ENCODE results near the gene ZFP30. TPM values are rescaled to one million over a fixed set of nuclear protein-coding genes. Genes with fewer than 3 reads are reported as not detected.

The ZFP30 gene
- total and polyA plus RNA-seq, 2 experiments from 2014 or later: 2.1 to 6.3 TPM

GRCh38 chr19:37699057-37699456, 43.8 kb upstream of the ZFP30 start (continued):
- no peak for TF ChIP-seq EZH2 (IDR thresholded peaks at IDR 0.05; ENCODE audit: low read depth, unreplicated experiment)
- TF ChIP-seq CTCF (conservative IDR thresholded peaks at IDR 0.05; ENCODE audit: low read depth in 2 of 2): no peak

GRCh38 chr19:37698216-37698615, 43.0 kb upstream of the ZFP30 start:
- H3K4me3 ChIP-seq: no peak overlapping the region
- no peak for ATAC-seq
- no peaks in the 10 kb centered on the region; the same call in 1 of the 2 replicates for H3K36me3 ChIP-seq (ENCODE audit: insufficient read depth)
- Mint-ChIP-seq H3K27ac (no peak overlapping the region), H3K4me3 (no peak overlapping the region), H3K27me3 (ENCODE audit: insufficient read depth, low read depth, poor library complexity) (peaks cover 27% of the 10 kb centered on the region), H3K36me3 (ENCODE audit: low read depth) (peaks cover 62% of the 10 kb centered on the region), H3K4me1 (peaks cover 22% of the 10 kb centered on the region), H3K9me3 (peaks cover 22% of the 10 kb centered on the region)
- no peaks in the 10 kb centered on the region for H3K79me2 ChIP-seq (replicated peaks; ENCODE audit: insufficient read depth)
- no peaks in the 10 kb centered on the region for H3F3A ChIP-seq (replicated peaks; ENCODE audit: low read depth)
- no peak overlapping the region for H3K4me2 ChIP-seq
- no peaks in the 10 kb centered on the region for H3K4me1 ChIP-seq (ENCODE audit: insufficient read depth)
- peaks cover 20% of the 10 kb centered on the region for H3K27me3 ChIP-seq (ENCODE audit: insufficient read depth)
- H2AFZ ChIP-seq: no peak overlapping the region
- no peak for TF ChIP-seq JUNB (IDR thresholded peaks at IDR 0.05; ENCODE audit: unreplicated experiment)
- no peak for TF ChIP-seq EZH2phosphoT487 (IDR thresholded peaks at IDR 0.05; ENCODE audit: unreplicated experiment)
- no peak for TF ChIP-seq ZNF331 (CRISPR knock-in tag; IDR thresholded peaks at IDR 0.05; ENCODE audit: low read depth)
- H3K27ac ChIP-seq (ENCODE audit: low read depth): peak overlapping the region; percentile 8; the same call in 1 of the 2 replicates
- DNase-seq (ENCODE audit: low spot score): no peak
- no peaks in the 10 kb centered on the region; the same call in 1 of the 2 replicates for H3K9me2 ChIP-seq (ENCODE audit: insufficient read depth)
- no peaks in the 10 kb centered on the region for H4K20me1 ChIP-seq (replicated peaks; ENCODE audit: insufficient read depth)

GRCh38 chr19:37695144-37695899, 40.1 kb upstream of the ZFP30 start:
- Histone ChIP-seq H3K79me2 (replicated peaks; ENCODE audit: insufficient read depth) (no peaks in the 10 kb centered on the region), H3K4me3 (no peak overlapping the region), H3K27ac (ENCODE audit: low read depth) (no peak overlapping the region), H3K4me1 (ENCODE audit: insufficient read depth) (peaks cover 5% of the 10 kb centered on the region), H3K36me3 (ENCODE audit: insufficient read depth) (no peaks in the 10 kb centered on the region; the same call in 1 of the 2 replicates), H4K20me1 (replicated peaks; ENCODE audit: insufficient read depth) (no peaks in the 10 kb centered on the region), H3F3A (replicated peaks; ENCODE audit: low read depth) (no peaks in the 10 kb centered on the region), H3K27me3 (ENCODE audit: insufficient read depth) (peaks cover 45% of the 10 kb centered on the region), H3K4me2 (no peak overlapping the region), H3K9me2 (ENCODE audit: insufficient read depth) (no peaks in the 10 kb centered on the region; the same call in 1 of the 2 replicates), H2AFZ (no peak overlapping the region)
- peak; percentile 77 for DNase-seq (ENCODE audit: low spot score)
- Mint-ChIP-seq H3K4me1 (peaks cover 22% of the 10 kb centered on the region), H3K9me3 (peaks cover 22% of the 10 kb centered on the region), H3K27me3 (ENCODE audit: insufficient read depth, low read depth, poor library complexity) (peaks cover 46% of the 10 kb centered on the region), H3K4me3 (peak overlapping the region; percentile 18; the same call in 1 of the 3 replicates), H3K27ac (no peak overlapping the region), H3K36me3 (ENCODE audit: low read depth) (peaks cover 41% of the 10 kb centered on the region)
- peak; percentile 62 for ATAC-seq
- peak; percentile 36; the same call in 1 of the 2 replicates for TF ChIP-seq POLR2AphosphoS5 (IDR thresholded peaks at IDR 0.05; ENCODE audit: low read depth)
- no peak for TF ChIP-seq EZH2 (IDR thresholded peaks at IDR 0.05; ENCODE audit: low read depth, unreplicated experiment)
- TF ChIP-seq ZNF331 (CRISPR knock-in tag; IDR thresholded peaks at IDR 0.05; ENCODE audit: low read depth): no peak
- TF ChIP-seq NANOG (IDR thresholded peaks at IDR 0.05; ENCODE audit: borderline replicate concordance): peak; percentile 78; the same call in 1 of the 2 replicates
